Measurements from ENCODE around the gene CACNA1B. TPM values are rescaled to one million over a fixed set of nuclear protein-coding genes. Genes with fewer than 3 reads are reported as not detected.

Gene CACNA1B
- total and polyA plus RNA-seq, 7 donors = under 0.01 to 1.4 (median 0.55) TPM; not detected in 1

GRCh38 chr9:137955586-137955985, 78.0 kb downstream of the CACNA1B start:
- Histone ChIP-seq H3K4me3 (no peak overlapping the region), H3K27ac (no peak overlapping the region), H3K36me3 (no peaks in the 10 kb centered on the region), H3K9me3 (no peaks in the 10 kb centered on the region), H3K27me3 (peaks cover 0 to 7% (median 0%) of the 10 kb centered on the region in 3 donors), H3K4me1 (no peaks in the 10 kb centered on the region)
- intact Hi-C loops (cut with DNase I) = no loop called here
- DNase-seq = no peak
- TF ChIP-seq POLR2AphosphoS5 (IDR thresholded peaks at IDR 0.05) = no peak
- TF ChIP-seq EP300 (IDR thresholded peaks at IDR 0.05) = no peak
- no peak for TF ChIP-seq CTCF (IDR thresholded peaks at IDR 0.05)
- no peak for TF ChIP-seq POLR2A (IDR thresholded peaks at IDR 0.05)
- WGBS, 2 donors = 87 to 91% methylated on average over 14 of the region's 14 CpGs

GRCh38 chr9:137956039-137956438, 78.5 kb downstream of the CACNA1B start:
- WGBS, 2 donors = 71 to 82% methylated on average over 9 of the region's 9 CpGs
- H3K36me3 ChIP-seq = no peaks in the 10 kb centered on the region
- H3K4me1 ChIP-seq = no peaks in the 10 kb centered on the region
- intact Hi-C loops (cut with DNase I) = no loop called here
- TF ChIP-seq POLR2A (IDR thresholded peaks at IDR 0.05) (no peak), EP300 (IDR thresholded peaks at IDR 0.05) (no peak), POLR2AphosphoS5 (IDR thresholded peaks at IDR 0.05) (no peak), CTCF (IDR thresholded peaks at IDR 0.05) (no peak)
- no peaks in the 10 kb centered on the region for H3K9me3 ChIP-seq
- peaks cover 0 to 7% (median 0%) of the 10 kb centered on the region in 3 donors for H3K27me3 ChIP-seq
- DNase-seq = no peak
- H3K4me3 ChIP-seq = no peak overlapping the region
- no peak overlapping the region for H3K27ac ChIP-seq

DNA sequence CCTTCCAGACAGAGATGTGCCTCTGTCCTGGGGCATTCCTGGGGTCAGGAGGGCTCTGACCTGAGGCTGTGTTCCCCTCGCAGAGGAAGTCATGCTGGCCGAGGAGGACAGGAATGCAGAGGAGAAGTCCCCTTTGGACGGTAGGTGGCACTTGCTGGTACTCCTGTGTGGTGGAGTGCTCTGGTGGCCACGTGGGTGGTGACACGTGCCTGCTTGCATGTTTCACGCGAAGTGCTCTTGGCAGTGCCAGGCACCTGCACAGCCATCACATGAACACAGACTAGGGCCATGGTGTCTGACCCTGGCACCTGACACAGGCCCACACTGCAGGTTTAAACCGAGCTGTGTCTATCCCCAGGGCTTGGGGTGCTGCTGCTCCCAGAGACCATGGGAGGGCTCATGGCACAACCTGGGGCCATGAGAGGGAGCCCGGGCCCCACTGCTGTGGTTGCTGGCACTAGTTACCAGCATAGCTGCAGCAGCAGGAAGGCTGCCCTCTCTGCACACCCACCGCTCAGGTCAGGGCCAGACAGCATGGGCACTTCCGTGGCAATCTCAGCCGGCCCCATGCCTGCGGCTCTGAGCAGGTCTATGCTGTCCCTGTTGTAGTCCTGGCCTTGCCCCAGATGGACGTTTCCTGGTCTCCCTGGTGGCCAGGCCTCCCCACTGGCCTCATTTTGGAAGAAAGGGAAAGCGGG, 79.3 kb downstream of the CACNA1B start:
- Histone ChIP-seq H3K27ac (no peak overlapping the region), H3K36me3 (no peaks in the 10 kb centered on the region), H3K9me3 (no peaks in the 10 kb centered on the region), H3K4me3 (no peak overlapping the region), H3K4me1 (no peaks in the 10 kb centered on the region), H3K27me3 (peaks cover 0 to 7% (median 0%) of the 10 kb centered on the region in 3 donors)
- no peak for TF ChIP-seq EP300 (IDR thresholded peaks at IDR 0.05)
- no peak for TF ChIP-seq POLR2A (IDR thresholded peaks at IDR 0.05)
- no peak for TF ChIP-seq CTCF (IDR thresholded peaks at IDR 0.05)
- TF ChIP-seq POLR2AphosphoS5 (IDR thresholded peaks at IDR 0.05) = no peak
- intact Hi-C loops (cut with DNase I) = no loop called here
- 67 to 80% methylated on average over 15 of the region's 15 CpGs for WGBS, 2 donors
- DNase-seq = no peak

DNA sequence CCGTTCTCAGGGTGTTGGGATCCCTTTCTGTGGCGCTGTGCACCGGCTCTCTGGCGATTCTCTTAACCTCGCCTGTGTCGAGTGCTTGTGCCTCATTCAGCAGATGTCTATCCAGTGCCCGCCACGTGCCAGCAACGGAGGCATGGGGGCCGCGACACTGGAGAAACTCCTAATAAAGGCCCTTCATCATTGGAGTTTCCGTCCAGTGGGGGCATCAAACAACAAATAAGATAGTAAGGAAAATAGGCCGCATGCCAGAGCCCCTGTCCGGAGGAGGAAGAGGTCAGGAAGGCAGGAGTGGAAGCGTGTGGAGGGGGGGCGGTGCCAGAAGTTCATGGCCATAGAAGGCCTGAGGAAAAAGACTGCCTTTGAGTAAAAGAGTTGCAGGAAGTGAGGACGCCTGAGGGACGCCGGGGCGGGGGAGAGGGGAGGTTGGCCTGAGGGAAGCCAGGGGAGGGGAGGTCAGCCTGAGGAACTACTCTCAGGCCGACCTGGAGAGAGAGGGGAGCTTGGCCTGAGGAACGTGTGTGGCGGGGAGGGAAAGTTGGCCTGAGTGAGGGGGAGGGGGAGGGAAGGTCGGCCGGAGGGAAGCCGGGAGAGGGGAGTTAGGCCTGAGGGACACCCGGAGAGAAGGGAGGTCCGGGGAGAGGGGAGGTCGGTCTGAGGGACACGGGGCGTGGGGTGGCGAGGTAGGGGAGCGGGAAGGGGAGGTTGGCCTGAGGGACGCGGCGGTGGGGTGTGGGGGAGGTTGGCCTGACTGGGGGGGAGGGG, 82.2 kb downstream of the CACNA1B start:
- DNase-seq = peak; percentile 58
- Histone ChIP-seq H3K4me3 (no peak overlapping the region), H3K36me3 (no peaks in the 10 kb centered on the region), H3K27ac (no peak overlapping the region), H3K9me3 (no peaks in the 10 kb centered on the region), H3K27me3 (no peaks in the 10 kb centered on the region), H3K4me1 (no peaks in the 10 kb centered on the region)
- intact Hi-C loops (cut with DNase I) = no loop called here
- WGBS, 2 donors = 86 to 90% methylated on average over 36 of the region's 36 CpGs
- TF ChIP-seq EP300 (IDR thresholded peaks at IDR 0.05) = no peak
- no peak for TF ChIP-seq POLR2AphosphoS5 (IDR thresholded peaks at IDR 0.05)
- no peak for TF ChIP-seq CTCF (IDR thresholded peaks at IDR 0.05)
- TF ChIP-seq POLR2A (IDR thresholded peaks at IDR 0.05) = no peak

Measured in sigmoid colon (tissue), 7 donors.